HT1080 (cell line): ENCODE measurements around the gene CRYZL1. TPM values are rescaled to one million over a fixed set of nuclear protein-coding genes. Genes with fewer than 3 reads are reported as not detected.

Source experiments
- DNase-seq: peaks from one replicate; pipeline ENCODE4 v3.0.0-alpha.2; 2015; ENCODE audit warnings: low read depth
- total RNA-seq: library from RNA; depleted of rRNA; stranded (reverse); fragments of >200 nt; shearing (Covaris generic); gene quantifications from 2 replicates; pipeline ENCODE4 v1.2.3, GENCODE V29; 2014; rRNA removed

Gene CRYZL1
- total RNA-seq, 1 experiment from 2014 or later, result 23.2 TPM

DNA sequence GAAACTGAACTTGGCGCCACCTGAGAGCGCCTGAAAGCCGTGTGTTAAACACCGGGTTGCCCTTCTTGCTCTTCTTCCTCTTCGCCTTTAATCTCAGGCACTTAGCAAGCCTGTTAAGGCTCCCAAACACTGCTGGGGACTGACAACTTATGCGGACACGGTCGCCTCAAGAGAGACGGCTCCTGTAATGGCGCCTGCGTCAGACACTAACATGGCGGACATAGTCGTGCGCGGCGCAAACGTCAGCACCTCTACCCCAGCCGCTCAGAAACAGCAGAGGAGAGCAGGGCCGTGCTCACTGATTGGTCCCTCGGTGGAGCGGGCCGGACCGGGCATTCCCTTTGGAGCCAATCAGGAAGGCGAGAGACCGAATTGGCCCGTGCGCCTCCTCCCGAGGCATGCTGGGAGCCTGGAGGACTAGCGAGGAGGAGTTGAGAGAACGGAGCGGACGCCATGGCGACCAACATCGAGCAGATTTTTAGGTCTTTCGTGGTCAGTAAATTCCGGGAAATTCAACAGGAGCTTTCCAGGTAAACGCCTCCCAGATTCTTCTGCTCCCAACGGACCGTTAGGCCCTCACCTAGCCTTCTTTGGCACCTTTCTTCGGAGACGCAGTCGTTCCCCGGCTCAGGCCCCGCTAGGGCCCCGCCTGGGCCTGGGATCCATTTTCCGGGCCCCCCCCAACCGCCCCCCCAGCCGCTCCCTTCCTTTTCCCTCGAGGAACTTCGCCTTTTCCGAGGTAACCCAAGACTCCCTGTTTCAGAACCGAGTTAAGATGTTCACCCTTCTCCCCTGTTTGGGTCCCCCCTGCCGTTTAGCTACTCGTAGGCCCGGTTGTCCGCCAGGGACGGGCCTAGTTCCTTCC is 98.7 kb downstream of the CRYZL1 start, which contains the start of gene SON:
TSS of gene SON (plus strand) at position 399 of the 865 bp plus-strand sequence. CDS start at position 454, 55 bp downstream.
- DNase-seq, result peak; percentile 99

DNA sequence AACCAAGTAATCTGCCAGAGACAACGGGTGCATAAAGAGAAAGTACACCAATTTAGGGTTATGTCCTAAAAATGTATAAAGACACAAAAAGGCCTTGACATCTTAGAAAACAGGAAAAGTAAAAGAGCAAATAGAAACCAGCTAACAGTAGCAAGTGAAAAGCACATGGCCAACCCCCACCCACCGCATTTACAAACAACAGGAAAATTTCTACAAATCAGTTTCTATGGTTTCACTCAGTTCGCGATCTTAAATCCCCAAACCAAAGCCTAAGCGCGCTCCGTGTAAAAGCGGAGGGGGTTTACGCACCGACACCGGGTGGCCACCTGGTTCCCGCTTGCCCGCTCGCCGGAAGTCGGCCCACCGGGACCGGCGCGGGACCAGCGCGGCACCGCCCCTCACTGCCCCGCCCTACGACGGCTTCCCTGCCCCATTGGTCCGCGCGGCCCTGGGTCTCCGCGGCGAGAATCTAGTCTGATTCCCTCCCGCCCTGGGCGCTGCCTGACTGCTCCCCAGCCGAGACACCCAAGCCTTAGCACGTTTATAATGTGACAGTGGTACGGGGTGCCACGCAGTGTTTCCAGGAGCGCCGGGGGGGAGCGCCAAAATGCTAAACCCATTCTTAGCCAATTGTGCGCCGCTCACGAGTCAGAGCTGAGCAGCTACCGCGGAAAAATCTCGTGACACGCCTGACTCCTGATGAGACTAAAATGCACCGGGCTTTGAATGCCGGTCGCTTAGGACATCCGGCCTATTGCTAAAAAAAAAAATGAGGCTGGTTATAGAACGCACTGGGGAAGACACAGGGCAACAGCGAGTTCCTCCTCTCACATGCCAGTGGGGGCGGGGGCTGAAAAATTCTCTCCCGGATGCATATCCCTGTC is 99.5 kb downstream of the CRYZL1 start, which contains the start of gene GART:
TSS of gene GART (minus strand) at position 362 of the 884 bp plus-strand sequence. CDS start 2,802 bp downstream, outside the sequence.
- peak; percentile 84 for DNase-seq

GRCh38 chr21:33541105-33541711 is 100.3 kb downstream of the CRYZL1 start:
- DNase-seq, result peak; percentile 56

DNA sequence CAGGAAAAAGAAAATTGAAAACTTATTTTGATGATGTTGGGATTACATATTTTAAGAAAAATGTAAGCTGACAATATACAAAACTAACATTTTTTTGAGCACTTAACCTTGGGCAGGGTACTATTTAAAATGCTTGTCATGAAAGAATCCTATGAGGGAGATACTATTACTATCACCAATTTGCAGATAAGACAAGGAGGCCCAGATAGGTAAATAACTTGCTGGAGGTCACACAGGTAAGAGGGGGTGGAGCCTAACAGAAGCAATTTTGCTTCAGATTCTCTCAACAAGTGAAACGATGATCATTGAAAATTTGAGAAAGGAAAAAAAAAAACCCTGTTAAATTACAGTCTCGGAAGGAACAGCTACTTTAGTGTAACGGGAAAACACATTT is 100.8 kb downstream of the CRYZL1 start:
- no peak for DNase-seq

DNA sequence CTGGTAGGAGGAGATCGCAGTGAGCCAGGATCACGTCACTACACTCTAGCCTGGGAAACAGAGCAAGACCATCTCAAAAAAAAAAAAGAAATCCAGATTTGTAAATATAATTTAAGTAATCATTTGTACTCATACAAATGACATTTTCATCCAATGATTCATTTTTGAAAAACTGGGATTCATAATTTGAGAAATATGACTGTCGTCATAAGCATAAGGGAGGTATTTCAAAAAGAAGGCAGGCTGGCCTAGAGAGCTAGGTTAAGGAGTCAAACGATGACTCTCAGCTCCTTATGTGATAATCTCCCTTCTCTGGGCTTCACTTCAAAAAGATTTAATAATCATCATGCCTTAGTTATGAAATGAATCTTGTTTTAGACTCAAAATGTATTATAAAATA is 101.9 kb downstream of the CRYZL1 start:
- no peak for DNase-seq

Other genes with a start within 250 kb of the CRYZL1 start
- gene IFNGR2, start 238.3 kb downstream of the CRYZL1 start, total RNA-seq, result 36.8 and 47.2 TPM in 2 replicates
- gene TMEM50B, start 161.8 kb downstream of the CRYZL1 start, total RNA-seq, result 12.0 and 14.5 TPM in 2 replicates
- gene DNAJC28, start 150.0 kb downstream of the CRYZL1 start, total RNA-seq, result 0.68 TPM in 1 of 2 replicates, not detected in the other
- gene GART, start 99.6 kb downstream of the CRYZL1 start, total RNA-seq, result 143 and 162 TPM in 2 replicates
- 107 and 164 TPM in 2 replicates for gene SON, start 98.7 kb downstream of the CRYZL1 start, total RNA-seq
- gene DONSON, start 53.1 kb downstream of the CRYZL1 start, total RNA-seq, result 26.8 and 32.9 TPM in 2 replicates
- 25.9 and 29.2 TPM in 2 replicates for gene ITSN1, start 760 bp upstream of the CRYZL1 start, total RNA-seq